Mesodermal cell (in vitro differentiated cells): Measurements from ENCODE around the gene LMNA.

ENCODE experiments used
- H3K27ac ChIP-seq: 2 replicates; pipeline ENCODE4 v1.7.0; 2013; ENCODE audit warnings: mild to moderate bottlenecking, low read depth, low read length, moderate library complexity; ENCODE audit not compliant: severe bottlenecking
- H3K36me3 ChIP-seq: 2 replicates; pipeline ENCODE4 v1.7.1; 2013; ENCODE audit warnings: mild to moderate bottlenecking, low read length, moderate library complexity; ENCODE audit not compliant: control insufficient read depth, insufficient read depth
- H3K4me1 ChIP-seq: one replicate; pipeline ENCODE4 v1.7.1; 2013; ENCODE audit warnings: mild to moderate bottlenecking, low read length; ENCODE audit not compliant: insufficient read depth, control insufficient read depth, poor library complexity, severe bottlenecking
- H3K4me3 ChIP-seq: 2 replicates; pipeline ENCODE4 v1.7.0; 2013; ENCODE audit warnings: low read length, control low read depth, mild to moderate bottlenecking; ENCODE audit not compliant: insufficient read depth, poor library complexity, severe bottlenecking; ENCODE audit errors: extremely low read depth
- H3K9me3 ChIP-seq: 2 replicates; pipeline ENCODE4 v1.7.1; 2013; ENCODE audit warnings: mild to moderate bottlenecking, low read length, moderate library complexity; ENCODE audit not compliant: control insufficient read depth
- WGBS, 2 experiments: methylation state at CpG; one replicate each; pipeline ENCODE4 v1.1.5; 2013; ENCODE audit warnings: missing lambda C conversion rate in 2 of 2; ENCODE audit not compliant: insufficient coverage in 2 of 2; 5-methylcytosine and 5-hydroxymethylcytosine counted together

Gene LMNA

GRCh38 chr1:156074661-156075060, 39.9 kb upstream of the LMNA start:
- no peaks in the 10 kb centered on the region for H3K9me3 ChIP-seq
- WGBS, 2 experiments, result 70 to 100% methylated on average over 2 of the region's 8 CpGs
- peaks cover 64% of the 10 kb centered on the region for H3K36me3 ChIP-seq
- H3K4me3 ChIP-seq, result no peak overlapping the region
- peaks cover 46% of the 10 kb centered on the region for H3K4me1 ChIP-seq
- H3K27ac ChIP-seq, result peak overlapping the region; percentile 10

GRCh38 chr1:156075162-156075561, 39.3 kb upstream of the LMNA start:
- no peaks in the 10 kb centered on the region for H3K9me3 ChIP-seq
- H3K27ac ChIP-seq, result peak overlapping the region; percentile 29
- peaks cover 69% of the 10 kb centered on the region for H3K36me3 ChIP-seq
- no peak overlapping the region for H3K4me3 ChIP-seq
- H3K4me1 ChIP-seq, result peaks cover 46% of the 10 kb centered on the region
- 43 to 44% methylated on average over 1 of the region's 3 CpGs for WGBS, 2 experiments

- Histone ChIP-seq H3K4me1 (peaks cover 46% of the 10 kb centered on the region), H3K27ac (peak overlapping the region; percentile 41), H3K9me3 (no peaks in the 10 kb centered on the region), H3K4me3 (no peak overlapping the region), H3K36me3 (peaks cover 70% of the 10 kb centered on the region)
- WGBS, 2 experiments, result 58% methylated on average over 2 of the region's 4 CpGs; no CpG with 5 or more reads in 1 of the 2 experiments
Observed at GRCh38 chr1:156075775-156076204, 38.7 kb upstream of the LMNA start.

DNA sequence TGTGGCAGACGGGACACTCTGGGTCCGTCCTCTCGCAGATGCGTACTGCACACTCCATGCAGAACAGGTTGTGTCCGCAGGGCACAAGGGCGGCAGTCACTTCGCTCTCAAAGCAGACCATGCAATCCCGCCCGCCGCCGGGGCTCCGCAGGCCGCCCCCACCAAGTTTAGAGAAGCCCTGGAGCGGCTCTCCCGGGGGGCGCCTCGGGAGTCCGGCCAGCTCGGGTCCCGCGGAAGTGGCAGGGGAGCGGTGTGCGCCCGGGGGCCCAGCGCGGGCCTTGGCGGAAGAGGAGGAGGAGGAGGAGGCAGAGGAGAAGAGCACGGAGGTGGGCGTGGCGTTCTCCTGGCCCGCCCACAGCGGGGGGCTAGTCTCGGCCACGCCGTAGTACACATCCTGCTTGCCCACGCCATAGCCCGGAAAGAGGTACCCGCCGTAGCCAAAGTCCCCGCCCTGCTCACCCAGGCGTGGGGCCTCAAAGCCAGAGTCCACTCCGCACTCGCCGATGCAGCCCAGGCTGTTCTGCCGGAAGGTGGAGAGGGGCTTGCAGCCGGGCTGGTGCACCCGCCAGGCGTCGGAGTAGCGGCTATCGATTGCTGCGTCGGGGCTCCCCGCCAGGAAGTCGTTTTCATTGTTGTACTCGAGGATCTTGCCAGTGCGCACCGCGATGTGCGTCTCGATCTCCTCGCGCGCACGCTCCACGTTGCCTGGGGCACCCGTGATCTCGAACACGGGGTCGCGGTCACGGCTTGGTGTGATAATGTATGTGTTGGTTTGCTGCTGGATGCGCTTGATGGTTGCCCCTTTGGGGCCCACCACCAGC, 37.7 kb upstream of the LMNA start:
- peak overlapping the region; percentile 8 for H3K4me3 ChIP-seq
- H3K36me3 ChIP-seq, result peaks cover 70% of the 10 kb centered on the region
- WGBS, 2 experiments, result 50 to 52% methylated on average over 63 to 73 of the region's 73 CpGs
- no peaks in the 10 kb centered on the region for H3K9me3 ChIP-seq
- peak overlapping the region; percentile 41 for H3K27ac ChIP-seq
- peaks cover 46% of the 10 kb centered on the region for H3K4me1 ChIP-seq

DNA sequence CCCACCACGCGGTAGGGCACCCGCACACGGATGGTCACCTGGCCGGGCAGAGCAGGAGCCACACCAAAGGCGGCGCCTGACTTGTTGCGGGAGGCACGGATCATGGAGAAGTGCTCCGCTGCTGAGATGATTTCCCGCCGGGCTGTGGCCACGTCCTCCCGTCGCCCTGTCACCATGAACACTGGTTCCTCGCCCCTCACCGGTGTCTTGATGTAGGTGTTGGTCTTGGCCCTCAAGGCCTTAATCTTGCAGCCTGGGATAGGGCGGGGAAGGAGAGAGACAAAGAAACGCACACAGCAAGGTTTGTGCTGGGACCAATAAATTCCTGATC, 37.1 kb upstream of the LMNA start:
- Histone ChIP-seq H3K4me3 (no peak overlapping the region), H3K36me3 (peaks cover 68% of the 10 kb centered on the region), H3K27ac (peak overlapping the region; percentile 41), H3K9me3 (no peaks in the 10 kb centered on the region), H3K4me1 (peaks cover 46% of the 10 kb centered on the region)
- 83 to 91% methylated on average over 12 to 18 of the region's 19 CpGs for WGBS, 2 experiments

DNA sequence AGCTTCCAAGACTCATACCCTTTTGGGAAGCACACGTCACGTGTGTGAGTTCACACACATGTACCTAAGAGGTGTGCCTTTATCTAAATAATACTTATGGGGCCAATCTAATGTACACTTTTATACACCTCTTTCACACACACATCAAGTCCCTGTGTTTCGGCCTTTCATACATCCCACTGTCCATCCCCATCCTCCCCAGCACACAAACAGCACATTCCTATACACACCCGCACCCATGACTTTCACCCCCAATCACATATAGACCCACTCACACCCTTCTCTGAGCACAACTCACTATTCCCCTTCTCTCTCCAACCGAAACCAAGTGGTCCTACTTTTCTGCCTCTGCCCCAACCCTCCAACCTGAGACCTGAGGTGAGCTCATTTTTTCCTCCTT, 35.8 kb upstream of the LMNA start:
- no peaks in the 10 kb centered on the region for H3K9me3 ChIP-seq
- 76 to 93% methylated on average over 4 of the region's 5 CpGs for WGBS, 2 experiments
- peak overlapping the region; percentile 17 for H3K4me3 ChIP-seq
- H3K27ac ChIP-seq, result no peak overlapping the region
- H3K4me1 ChIP-seq, result peaks cover 45% of the 10 kb centered on the region
- peaks cover 56% of the 10 kb centered on the region for H3K36me3 ChIP-seq

- H3K36me3 ChIP-seq, result peaks cover 51% of the 10 kb centered on the region
- no peak overlapping the region for H3K27ac ChIP-seq
- 58 to 82% methylated on average over 4 to 5 of the region's 5 CpGs for WGBS, 2 experiments
Observed at GRCh38 chr1:156079762-156080161, 34.7 kb upstream of the LMNA start.

DNA sequence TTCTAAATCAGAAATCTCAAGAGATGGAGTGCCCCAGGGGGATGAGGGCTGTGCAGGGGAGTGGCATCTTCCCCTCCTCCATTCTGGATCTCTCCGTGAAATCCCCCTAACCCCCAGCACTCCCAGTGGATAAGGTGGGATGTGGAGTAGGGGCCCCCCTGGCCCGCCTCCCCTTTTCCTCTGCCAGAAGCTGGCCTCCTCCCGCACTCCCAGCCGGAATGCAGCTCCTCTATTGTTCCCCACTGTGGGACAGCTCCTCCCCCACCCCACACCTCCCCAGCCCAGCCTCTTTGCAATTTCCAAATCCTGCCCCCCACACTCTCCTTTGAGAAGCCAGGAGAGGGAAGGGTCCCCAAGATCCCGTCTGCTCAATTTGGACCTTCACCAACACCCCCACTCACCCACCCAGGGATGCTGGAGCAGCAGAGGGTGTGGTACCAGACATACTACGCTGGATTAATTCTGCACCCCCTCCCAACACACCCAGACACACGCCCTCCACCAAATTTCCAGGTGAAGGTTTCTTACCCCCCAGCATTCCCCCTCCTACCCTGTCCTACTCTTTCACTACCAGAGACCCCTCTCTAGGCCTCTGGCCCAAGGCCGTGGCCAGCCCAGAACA, 34.2 kb upstream of the LMNA start:
- Histone ChIP-seq H3K4me1 (peaks cover 31% of the 10 kb centered on the region), H3K4me3 (peak overlapping the region; percentile 83), H3K27ac (peak overlapping the region; percentile 49), H3K36me3 (peaks cover 50% of the 10 kb centered on the region), H3K9me3 (no peaks in the 10 kb centered on the region)
- 0% methylated on average over 2 to 6 of the region's 8 CpGs for WGBS, 2 experiments

More at GRCh38 chr1:156079762-156080161, 34.7 kb upstream of the LMNA start:
- H3K9me3 ChIP-seq, result no peaks in the 10 kb centered on the region
- H3K4me1 ChIP-seq, result peaks cover 37% of the 10 kb centered on the region
- H3K4me3 ChIP-seq, result peak overlapping the region; percentile 83

- Histone ChIP-seq H3K4me1 (peaks cover 26% of the 10 kb centered on the region), H3K4me3 (peak overlapping the region; percentile 83), H3K9me3 (no peaks in the 10 kb centered on the region), H3K36me3 (peaks cover 50% of the 10 kb centered on the region), H3K27ac (peak overlapping the region; percentile 6)
- 0% methylated on average over 2 to 3 of the region's 4 CpGs for WGBS, 2 experiments
Observed at GRCh38 chr1:156080863-156081179, 33.7 kb upstream of the LMNA start.

GRCh38 chr1:156081180-156081916, 33.2 kb upstream of the LMNA start:
- Histone ChIP-seq H3K4me1 (peaks cover 26% of the 10 kb centered on the region), H3K36me3 (peaks cover 48% of the 10 kb centered on the region), H3K9me3 (no peaks in the 10 kb centered on the region), H3K4me3 (peak overlapping the region; percentile 83), H3K27ac (peak overlapping the region; percentile 94)
- 0% methylated on average over 13 to 28 of the region's 61 CpGs for WGBS, 2 experiments
